Progenitor cell of endocrine pancreas (in vitro differentiated cells): ENCODE data around the gene SNRPA1. TPM values are rescaled to one million over a fixed set of nuclear protein-coding genes. Genes with fewer than 3 reads are reported as not detected.

ENCODE experiments used
- DNase-seq: peaks from one replicate; pipeline ENCODE4 v3.0.0; 2021; ENCODE audit warnings: low spot score; ENCODE audit not compliant: unreplicated experiment
- H3K27ac Mint-ChIP-seq: 2 replicates; pipeline ENCODE4 v1.8.0; 2021; ENCODE audit warnings: mild to moderate bottlenecking, moderate library complexity, mixed read lengths
- H3K27me3 Mint-ChIP-seq: 2 replicates; pipeline ENCODE4 v1.8.0; 2021; ENCODE audit warnings: mixed read lengths
- H3K36me3 Mint-ChIP-seq: 2 replicates; pipeline ENCODE4 v1.8.0; 2022; ENCODE audit warnings: mixed read lengths; ENCODE audit not compliant: insufficient read depth
- H3K4me1 Mint-ChIP-seq: 2 replicates; pipeline ENCODE4 v1.8.0; 2021; ENCODE audit warnings: low read depth, mixed read lengths
- H3K4me3 Mint-ChIP-seq: 2 replicates; pipeline ENCODE4 v1.8.0; 2021; ENCODE audit warnings: low read depth, mild to moderate bottlenecking, moderate library complexity, mixed read lengths
- H3K9me3 Mint-ChIP-seq: 2 replicates; pipeline ENCODE4 v1.8.0; 2021; ENCODE audit warnings: low read depth, mixed read lengths
- total RNA-seq: library from RNA; stranded (reverse); gene quantifications from 2 replicates; pipeline ENCODE4 v1.2.1, GENCODE V29; 2021
- TF ChIP-seq, protein P1 (sequence below): fragments of 200-600 bp; sonication (generic); IDR thresholded peaks from one replicate; pipeline ENCODE4 v1.5.0; 2021; ENCODE audit warnings: antibody characterized with exemption, mild to moderate bottlenecking; ENCODE audit not compliant: unreplicated experiment

SNRPA1 gene
- total RNA-seq, 1 donor from 2014 or later: 78.6 TPM

DNA sequence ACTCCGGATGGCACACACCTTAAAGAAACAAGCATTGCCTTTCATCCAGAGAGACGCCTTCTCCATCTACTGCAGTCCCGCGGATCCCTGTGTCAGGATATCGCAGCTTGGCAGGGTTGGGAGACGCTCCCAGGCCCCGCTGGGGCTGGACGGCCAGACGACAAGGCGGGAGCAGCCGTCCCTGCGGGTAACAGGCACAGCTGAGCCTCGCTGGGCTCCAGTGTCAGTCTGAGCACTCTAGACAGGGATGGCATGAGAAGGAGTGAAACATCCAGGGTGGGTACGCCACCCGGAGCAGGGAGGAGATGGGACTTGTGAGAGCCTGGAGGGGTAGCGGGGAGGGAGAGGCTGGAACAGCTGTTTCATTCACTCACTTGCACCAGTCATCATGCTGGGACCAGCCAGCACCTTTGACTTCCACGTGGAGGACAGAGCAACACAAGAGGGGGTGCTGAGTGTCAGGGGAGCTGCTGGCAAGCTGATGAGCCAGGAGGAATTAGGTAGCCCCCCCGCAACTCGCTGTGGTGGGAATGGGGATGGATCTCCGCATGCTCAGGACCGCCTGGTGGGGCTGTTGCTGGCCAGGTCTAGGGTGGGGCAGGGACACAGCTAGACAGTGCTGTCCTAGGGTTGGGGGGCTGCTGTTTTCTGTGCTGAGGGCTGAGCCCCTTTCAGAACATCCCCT lies 31.6 kb upstream of the SNRPA1 start:
- Mint-ChIP-seq H3K27me3 (peaks cover 29% of the 10 kb centered on the region), H3K27ac (no peak overlapping the region)

DNA sequence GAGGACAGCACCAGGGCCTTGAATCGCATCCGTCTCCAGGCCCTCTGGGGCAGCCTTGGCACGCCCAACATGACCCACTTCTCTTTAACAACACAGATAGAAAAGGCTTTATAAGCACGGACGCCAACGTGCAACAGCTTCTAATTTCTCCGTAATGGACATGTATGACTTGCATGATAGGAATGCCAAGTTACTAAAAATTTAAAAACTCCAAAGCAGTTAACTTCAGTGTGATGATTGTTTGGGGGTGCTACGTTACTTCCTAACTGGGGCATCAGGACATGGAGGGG lies 30.9 kb upstream of the SNRPA1 start:
- H3K9me3 Mint-ChIP-seq: no peaks in the 10 kb centered on the region
- TF ChIP-seq, protein P1, sequence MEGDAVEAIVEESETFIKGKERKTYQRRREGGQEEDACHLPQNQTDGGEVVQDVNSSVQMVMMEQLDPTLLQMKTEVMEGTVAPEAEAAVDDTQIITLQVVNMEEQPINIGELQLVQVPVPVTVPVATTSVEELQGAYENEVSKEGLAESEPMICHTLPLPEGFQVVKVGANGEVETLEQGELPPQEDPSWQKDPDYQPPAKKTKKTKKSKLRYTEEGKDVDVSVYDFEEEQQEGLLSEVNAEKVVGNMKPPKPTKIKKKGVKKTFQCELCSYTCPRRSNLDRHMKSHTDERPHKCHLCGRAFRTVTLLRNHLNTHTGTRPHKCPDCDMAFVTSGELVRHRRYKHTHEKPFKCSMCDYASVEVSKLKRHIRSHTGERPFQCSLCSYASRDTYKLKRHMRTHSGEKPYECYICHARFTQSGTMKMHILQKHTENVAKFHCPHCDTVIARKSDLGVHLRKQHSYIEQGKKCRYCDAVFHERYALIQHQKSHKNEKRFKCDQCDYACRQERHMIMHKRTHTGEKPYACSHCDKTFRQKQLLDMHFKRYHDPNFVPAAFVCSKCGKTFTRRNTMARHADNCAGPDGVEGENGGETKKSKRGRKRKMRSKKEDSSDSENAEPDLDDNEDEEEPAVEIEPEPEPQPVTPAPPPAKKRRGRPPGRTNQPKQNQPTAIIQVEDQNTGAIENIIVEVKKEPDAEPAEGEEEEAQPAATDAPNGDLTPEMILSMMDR: no peak
- H3K27ac Mint-ChIP-seq: no peak overlapping the region
- H3K4me3 Mint-ChIP-seq: no peak overlapping the region
- peaks cover 34% of the 10 kb centered on the region for H3K27me3 Mint-ChIP-seq
- no peak for DNase-seq
- H3K36me3 Mint-ChIP-seq: no peaks in the 10 kb centered on the region
- H3K4me1 Mint-ChIP-seq: no peaks in the 10 kb centered on the region

More for the DNA sequence above, 31.6 kb upstream of the SNRPA1 start:
- TF ChIP-seq, protein P1: no peak
- H3K4me3 Mint-ChIP-seq: no peak overlapping the region
- no peaks in the 10 kb centered on the region for H3K4me1 Mint-ChIP-seq
- no peaks in the 10 kb centered on the region for H3K9me3 Mint-ChIP-seq
- H3K36me3 Mint-ChIP-seq: no peaks in the 10 kb centered on the region
- DNase-seq: no peak

DNA sequence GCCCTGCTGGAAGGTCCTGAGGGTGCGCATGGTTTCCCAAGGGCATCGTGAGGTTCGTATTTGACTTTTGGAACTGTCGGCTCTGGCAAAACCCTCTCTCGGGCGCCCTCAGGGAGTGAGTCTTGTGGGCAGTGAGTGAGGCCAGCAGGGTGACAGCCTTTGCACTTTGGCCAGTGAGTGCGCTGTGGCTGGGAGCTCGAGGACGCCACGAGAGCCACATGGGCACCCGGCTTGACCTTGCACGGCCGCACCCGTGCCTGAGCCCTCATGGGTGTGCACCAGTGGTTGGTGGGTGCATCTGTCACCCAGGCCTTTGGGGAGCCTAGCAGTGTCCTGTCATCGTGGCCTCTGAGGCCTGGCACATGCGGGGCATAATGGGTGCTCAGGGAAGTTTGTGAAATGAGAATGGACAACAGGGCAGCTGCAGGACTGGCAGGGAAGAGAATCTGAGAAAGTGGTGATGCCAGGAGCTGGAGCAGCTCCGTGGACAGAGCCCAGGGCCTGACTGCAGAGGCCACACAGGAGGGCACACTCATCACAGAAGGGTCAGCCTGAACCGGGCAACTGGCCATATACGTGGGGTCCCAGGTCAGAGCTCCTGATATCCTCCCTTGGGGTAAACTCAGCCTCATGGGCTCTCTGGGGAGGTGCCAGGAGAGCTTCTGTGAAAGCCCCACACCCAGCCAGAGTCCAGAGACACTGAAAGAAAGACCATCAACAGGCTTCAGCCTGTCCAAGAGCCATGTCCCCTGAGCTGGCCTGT lies 30.4 kb upstream of the SNRPA1 start:
- DNase-seq: no peak
- Mint-ChIP-seq H3K4me3 (no peak overlapping the region), H3K27ac (no peak overlapping the region), H3K4me1 (no peaks in the 10 kb centered on the region), H3K36me3 (no peaks in the 10 kb centered on the region), H3K27me3 (peaks cover 36% of the 10 kb centered on the region), H3K9me3 (no peaks in the 10 kb centered on the region)
- TF ChIP-seq, protein P1: no peak

DNA sequence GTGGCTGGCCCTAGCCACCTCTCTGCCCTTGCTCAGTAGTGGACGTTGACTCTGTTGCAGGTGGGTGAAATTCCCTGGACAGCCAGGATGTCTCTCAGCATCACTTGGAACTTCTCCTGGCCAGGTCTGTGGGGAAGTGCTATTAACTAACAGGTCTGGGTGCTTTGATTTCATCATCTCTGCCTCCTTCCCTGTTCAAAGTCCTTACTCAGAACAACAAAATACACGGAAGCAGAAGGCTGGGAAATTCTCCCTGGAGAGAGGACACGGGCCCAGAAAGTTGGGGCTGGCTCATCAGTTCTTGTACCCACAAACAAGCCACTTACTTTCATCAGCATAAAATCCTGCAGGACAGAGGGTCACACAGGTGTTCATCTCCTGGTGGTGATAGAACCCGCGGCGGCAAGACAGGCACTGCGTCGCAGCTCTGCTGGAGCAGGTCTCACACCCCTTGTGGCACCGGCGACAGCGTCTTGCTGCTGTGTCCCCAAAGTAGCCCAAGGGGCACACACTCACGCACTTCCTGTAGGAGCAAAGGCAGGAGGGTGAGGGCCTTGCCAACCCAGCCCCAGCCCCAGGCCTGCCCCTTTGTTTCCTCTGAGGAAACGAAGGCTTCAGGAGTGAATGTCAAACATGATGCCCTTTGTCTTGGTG lies 29.6 kb upstream of the SNRPA1 start:
- no peaks in the 10 kb centered on the region for H3K36me3 Mint-ChIP-seq
- TF ChIP-seq, protein P1: no peak
- H3K4me3 Mint-ChIP-seq: no peak overlapping the region
- H3K27ac Mint-ChIP-seq: peak overlapping the region; percentile 17
- no peaks in the 10 kb centered on the region for H3K9me3 Mint-ChIP-seq
- no peak for DNase-seq
- H3K27me3 Mint-ChIP-seq: peaks cover 34% of the 10 kb centered on the region
- H3K4me1 Mint-ChIP-seq: no peaks in the 10 kb centered on the region

DNA sequence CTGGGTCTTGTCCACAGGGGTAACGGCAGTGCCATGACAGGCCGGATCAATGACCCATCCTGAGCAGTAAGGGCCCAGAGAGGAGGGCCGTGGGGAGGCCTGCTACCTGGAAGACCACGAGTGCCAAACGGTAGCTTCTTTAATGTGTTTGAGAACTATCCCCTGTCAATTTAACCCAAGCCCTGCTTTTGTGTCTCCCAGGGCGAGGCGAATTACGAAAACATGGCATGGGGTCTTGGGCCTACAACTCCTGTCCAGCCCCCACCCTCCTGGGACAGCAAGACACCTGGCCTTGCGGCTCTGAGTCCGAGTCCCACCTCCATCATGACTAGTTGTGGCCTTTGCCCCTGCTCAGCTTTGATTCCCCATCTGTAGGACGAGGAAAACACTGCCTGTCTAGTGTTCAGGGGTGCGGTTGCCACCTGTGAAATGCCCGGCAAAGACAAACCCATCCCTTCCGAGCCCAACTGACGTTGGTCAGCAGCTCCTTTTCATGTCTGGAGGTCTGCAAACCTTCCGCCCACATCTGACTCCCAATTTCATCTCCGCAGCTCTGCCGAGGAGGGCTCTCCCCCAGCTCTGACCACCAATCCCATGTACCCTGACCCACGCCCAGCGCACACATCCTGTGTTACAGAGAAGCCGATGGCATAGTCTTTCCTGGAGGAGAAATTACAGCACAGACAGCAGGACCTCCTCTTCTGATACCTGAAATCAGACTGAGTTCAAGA lies 28.9 kb upstream of the SNRPA1 start:
- no peaks in the 10 kb centered on the region for H3K4me1 Mint-ChIP-seq
- H3K36me3 Mint-ChIP-seq: no peaks in the 10 kb centered on the region
- no peaks in the 10 kb centered on the region for H3K9me3 Mint-ChIP-seq
- no peak overlapping the region for H3K4me3 Mint-ChIP-seq
- H3K27ac Mint-ChIP-seq: no peak overlapping the region
- TF ChIP-seq, protein P1: no peak
- no peak for DNase-seq
- H3K27me3 Mint-ChIP-seq: peaks cover 34% of the 10 kb centered on the region
